HG03159 (cell line): ENCODE results near the gene FREY1.
A peak's percentile ranks its signal among the peaks of the same experiment; 100 is the strongest.
"Not testable (repeated sequence)": the region's sequence is repeated elsewhere in the genome, so short reads cannot be mapped to it uniquely, and the experiment has no call there.

Experiments
- ATAC-seq: cut with Tn5 transposase; IDR thresholded peaks from one replicate; pipeline ENCODE4 v1.9.1; 2021; ENCODE audit warnings: mild to moderate bottlenecking, moderate library complexity; ENCODE audit not compliant: unreplicated experiment

Gene FREY1

GRCh38 chr11:45917623-45918330 lies 10.7 kb upstream of the FREY1 start, which contains the start of gene PEX16:
TSS of gene PEX16 (minus strand) at chr11:45917877. CDS start at chr11:45917811, 66 bp downstream.
- ATAC-seq: peak; percentile 91

- ATAC-seq: peak; percentile 1
These were observed 10.2 kb upstream of the FREY1 start for GRCh38 chr11:45917286-45917622.

- no peak for ATAC-seq
These were observed 8.4 kb upstream of the FREY1 start for GRCh38 chr11:45915446-45915845.

GRCh38 chr11:45913942-45914635 lies 7.0 kb upstream of the FREY1 start:
- no peak for ATAC-seq

GRCh38 chr11:45913514-45913913 lies 6.4 kb upstream of the FREY1 start:
- ATAC-seq: no peak

- no peak for ATAC-seq
These were observed 3.6 kb upstream of the FREY1 start for GRCh38 chr11:45910623-45911022.

GRCh38 chr11:45909594-45910475 lies 2.8 kb upstream of the FREY1 start:
- ATAC-seq: no peak

GRCh38 chr11:45907911-45908370 lies 870 bp upstream of the FREY1 start:
- ATAC-seq: no peak

- ATAC-seq: no peak
These were observed 882 bp downstream of the FREY1 start for GRCh38 chr11:45906096-45906682.

- not testable (repeated sequence) for ATAC-seq
These were observed 1.5 kb downstream of the FREY1 start for GRCh38 chr11:45905576-45905975.

- ATAC-seq: no peak
These were observed 2.0 kb downstream of the FREY1 start for GRCh38 chr11:45905095-45905494.

GRCh38 chr11:45904309-45904915 lies 2.7 kb downstream of the FREY1 start:
- no peak for ATAC-seq

- no peak for ATAC-seq
These were observed 4.4 kb downstream of the FREY1 start for GRCh38 chr11:45902452-45903380.

- ATAC-seq: no peak
These were observed 5.4 kb downstream of the FREY1 start for GRCh38 chr11:45901626-45902025.

GRCh38 chr11:45900916-45901617 lies 6.0 kb downstream of the FREY1 start:
- no peak for ATAC-seq

- ATAC-seq: not testable (repeated sequence)
These were observed 6.8 kb downstream of the FREY1 start for GRCh38 chr11:45900175-45900800.

GRCh38 chr11:45899448-45900174 lies 7.5 kb downstream of the FREY1 start:
- ATAC-seq: peak; percentile 57

GRCh38 chr11:45899086-45899447 lies 8.0 kb downstream of the FREY1 start:
- ATAC-seq: no peak
